HepG2 (cell line): ENCODE results near the gene OXGR1. TPM values are rescaled to one million over a fixed set of nuclear protein-coding genes. Genes with fewer than 3 reads are reported as not detected.

Source experiments
- ATF7-NPFF ChIP-seq: sonication (generic); formaldehyde crosslinking; IDR thresholded peaks from 2 replicates; pipeline ENCODE4 v1.8.1; 2023; ENCODE audit warnings: mild to moderate bottlenecking, low read depth, missing genetic modification reagents, moderate library complexity
- DMAP1 ChIP-seq: IDR thresholded peaks from 2 replicates; pipeline ENCODE4 v1.6.1; 2016
- EP300 ChIP-seq, 3 experiments: sonication (generic) in 1 of 3; formaldehyde crosslinking in 1 of 3; IDR thresholded peaks; 2 replicates each; pipeline versions ENCODE4 v1.5.1 to v1.6.1; 2011 to 2020; ENCODE audit warnings: low read depth in 2 of 3, low read length in 2 of 3, borderline replicate concordance in 1 of 3, improper control_type of control experiment in 1 of 3, mild to moderate bottlenecking in 1 of 3, missing genetic modification reagents in 1 of 3, moderate library complexity in 1 of 3
- EZH2 ChIP-seq: conservative IDR thresholded peaks from 2 replicates; pipeline ENCODE4 v1.6.1; 2012; ENCODE audit warnings: mild to moderate bottlenecking, low read depth, low read length, moderate library complexity
- FOXA3 ChIP-seq: IDR thresholded peaks from 2 replicates; pipeline ENCODE4 v1.6.1; 2016; ENCODE audit warnings: missing genetic modification reagents, missing compliant biosample characterization
- FOXM1 ChIP-seq: sonication (generic); formaldehyde crosslinking; IDR thresholded peaks from 2 replicates; pipeline ENCODE4 v1.5.0; 2020; ENCODE audit warnings: missing genetic modification reagents
- HDAC6 ChIP-seq: fragments of 200-600 bp; sonication (generic); IDR thresholded peaks from 2 replicates; pipeline ENCODE4 v1.7.0; 2017; ENCODE audit warnings: mild to moderate bottlenecking, antibody characterized with exemption, low read length, low read depth
- HNRNPUL1 ChIP-seq: fragments of 200-400 bp; formaldehyde crosslinking; IDR thresholded peaks from 2 replicates; pipeline ENCODE4 v1.6.1; 2017; ENCODE audit warnings: low read depth, mild to moderate bottlenecking, low read length, moderate library complexity
- KAT7 ChIP-seq: IDR thresholded peaks from 2 replicates; pipeline ENCODE4 v1.6.1; 2018; ENCODE audit warnings: borderline replicate concordance, missing compliant biosample characterization
- MIER3 ChIP-seq: IDR thresholded peaks from 2 replicates; pipeline ENCODE4 v1.6.1; 2016; ENCODE audit warnings: missing compliant biosample characterization, borderline replicate concordance
- NAIF1 ChIP-seq: sonication (generic); formaldehyde crosslinking; IDR thresholded peaks from 2 replicates; pipeline ENCODE4 v1.5.0; 2020; ENCODE audit warnings: mild to moderate bottlenecking, missing genetic modification reagents, borderline replicate concordance
- NR2F6 ChIP-seq, 2 experiments: IDR thresholded peaks; 2 replicates each; pipeline ENCODE4 v1.6.1; 2016; ENCODE audit warnings: antibody characterized with exemption in 1 of 2, mild to moderate bottlenecking in 1 of 2
- POLR2A ChIP-seq, 2 experiments: IDR thresholded peaks; 2 replicates each; pipeline ENCODE4 v1.6.1; 2011; ENCODE audit warnings: low read depth in 2 of 2, low read length in 2 of 2, mild to moderate bottlenecking in 1 of 2, moderate library complexity in 1 of 2; ENCODE audit not compliant: insufficient read depth in 1 of 2
- POLR2AphosphoS2 ChIP-seq: IDR thresholded peaks from 2 replicates; pipeline ENCODE4 v1.6.1; 2011; ENCODE audit warnings: low read depth, low read length, improper control_type of control experiment
- SMAD1 ChIP-seq: sonication (generic); formaldehyde crosslinking; IDR thresholded peaks from 2 replicates; pipeline ENCODE4 v1.4.0; 2020; ENCODE audit warnings: missing genetic modification reagents, low read depth, mild to moderate bottlenecking, borderline replicate concordance
- SNRNP70 ChIP-seq: fragments of 200-400 bp; formaldehyde crosslinking; IDR thresholded peaks from 2 replicates; pipeline ENCODE4 v1.6.1; 2017; ENCODE audit warnings: mild to moderate bottlenecking, low read depth, low read length, moderate library complexity
- TCF7L2 ChIP-seq: IDR thresholded peaks from 2 replicates; pipeline ENCODE4 v1.6.1; 2011; ENCODE audit warnings: mild to moderate bottlenecking, low read depth, low read length, moderate library complexity
- TP53 ChIP-seq: sonication (generic); formaldehyde crosslinking; conservative IDR thresholded peaks from 2 replicates; pipeline ENCODE4 v1.4.0; 2020; ENCODE audit warnings: missing genetic modification reagents
- ZNF124 ChIP-seq: sonication (generic); formaldehyde crosslinking; IDR thresholded peaks from 2 replicates; pipeline ENCODE4 v1.4.0; 2020; ENCODE audit warnings: missing genetic modification reagents
- ZNF143 ChIP-seq: sonication (generic); formaldehyde crosslinking; IDR thresholded peaks from 2 replicates; pipeline ENCODE4 v1.4.0; 2020; ENCODE audit warnings: missing genetic modification reagents
- ZNF292 ChIP-seq: sonication (generic); formaldehyde crosslinking; IDR thresholded peaks from 2 replicates; pipeline ENCODE4 v1.8.1; 2022; ENCODE audit warnings: mild to moderate bottlenecking, low read depth, missing genetic modification reagents, borderline replicate concordance
- ZNF343 ChIP-seq: sonication (generic); formaldehyde crosslinking; IDR thresholded peaks from 2 replicates; pipeline ENCODE4 v1.4.0; 2020; ENCODE audit warnings: mild to moderate bottlenecking, missing genetic modification reagents
- ZNF501 ChIP-seq: sonication (generic); formaldehyde crosslinking; IDR thresholded peaks from 2 replicates; pipeline ENCODE4 v1.5.1; 2020; ENCODE audit warnings: mild to moderate bottlenecking, moderate library complexity, missing genetic modification reagents
- ZNF530 ChIP-seq: sonication (generic); formaldehyde crosslinking; IDR thresholded peaks from 2 replicates; pipeline ENCODE4 v1.5.0; 2020; ENCODE audit warnings: low read depth, mild to moderate bottlenecking, missing genetic modification reagents
- ZNF670 ChIP-seq: sonication (generic); formaldehyde crosslinking; IDR thresholded peaks from 2 replicates; pipeline ENCODE4 v1.8.0; 2022; ENCODE audit warnings: mild to moderate bottlenecking, missing genetic modification reagents, borderline replicate concordance
- ZNF775 ChIP-seq: sonication (generic); formaldehyde crosslinking; IDR thresholded peaks from 2 replicates; pipeline ENCODE4 v1.4.0; 2020; ENCODE audit warnings: missing genetic modification reagents, mild to moderate bottlenecking, moderate library complexity, borderline replicate concordance
- polyA plus RNA-seq, 8 experiments: library from polyadenylated mRNA; depleted of rRNA in 3 of 8; stranded (reverse) in 7 of 8; unstranded in 1 of 8; fragments of >200 nt; fragmentation: Illumina TruSeq in 4 of 8; extraction: Trizol in 4 of 8; gene quantifications; 2 replicates each; pipeline versions ENCODE4 v1.2.1 to v1.2.3, GENCODE V29; 2011 to 2016; ENCODE audit warnings: low read depth in 4 of 8, missing spikeins in 1 of 8, mixed read lengths in 1 of 8; ENCODE audit not compliant: insufficient read depth in 1 of 8
- total RNA-seq, 5 experiments: library from RNA; depleted of rRNA; stranded (reverse); fragments of >200 nt; fragmentation: Illumina TruSeq; extraction: Trizol; gene quantifications; 2 replicates each; pipeline ENCODE4 v1.2.3, GENCODE V29; 2016; ENCODE audit warnings: low read depth in 1 of 5
- TF ChIP-seq, protein P1 (sequence below): sonication (generic); formaldehyde crosslinking; IDR thresholded peaks from 2 replicates; pipeline ENCODE4 v1.5.1; 2020; ENCODE audit warnings: mild to moderate bottlenecking, missing genetic modification reagents, moderate library complexity
- TF ChIP-seq, protein P2 (sequence below): sonication (generic); formaldehyde crosslinking; IDR thresholded peaks from 2 replicates; pipeline ENCODE4 v1.4.0; 2020; ENCODE audit warnings: missing genetic modification reagents

Gene OXGR1
- total and polyA plus RNA-seq, 2 of the 13 experiments (the other 11 are each of a cell fraction or from before 2014, with no cell fraction given): not detected

DNA sequence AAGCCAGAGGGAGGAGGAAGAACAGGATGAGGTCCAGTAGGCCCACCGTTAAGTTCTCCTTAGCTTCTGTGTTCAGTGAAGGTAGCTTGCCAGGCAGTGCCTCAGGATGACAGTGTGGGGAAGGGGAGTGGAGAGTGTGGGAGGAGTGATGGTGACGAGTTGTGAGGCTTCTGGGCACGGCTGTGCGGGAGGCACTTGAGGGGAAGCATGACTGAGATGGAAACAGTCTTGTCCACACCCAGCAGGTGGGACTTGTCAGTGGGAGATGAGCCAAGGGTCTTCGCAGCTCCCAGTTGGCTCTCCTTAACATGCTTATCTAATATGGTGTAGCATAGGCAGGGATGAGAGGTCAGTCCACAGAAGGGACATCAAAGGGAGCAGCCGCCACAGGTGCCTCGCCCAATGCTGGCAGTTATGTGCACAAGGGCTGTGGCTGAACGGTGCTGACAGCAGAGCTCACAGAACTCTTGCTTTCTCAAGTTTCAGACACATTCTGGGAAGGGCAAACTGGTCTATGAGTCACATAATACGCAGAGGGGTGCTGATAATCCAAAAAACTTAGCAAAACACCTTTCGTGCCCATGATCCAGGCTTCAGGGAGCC is 47.5 kb downstream of the OXGR1 start (continued):
- no peak for TF ChIP-seq KAT7
- TF ChIP-seq FOXM1: no peak
- TF ChIP-seq, protein P1, sequence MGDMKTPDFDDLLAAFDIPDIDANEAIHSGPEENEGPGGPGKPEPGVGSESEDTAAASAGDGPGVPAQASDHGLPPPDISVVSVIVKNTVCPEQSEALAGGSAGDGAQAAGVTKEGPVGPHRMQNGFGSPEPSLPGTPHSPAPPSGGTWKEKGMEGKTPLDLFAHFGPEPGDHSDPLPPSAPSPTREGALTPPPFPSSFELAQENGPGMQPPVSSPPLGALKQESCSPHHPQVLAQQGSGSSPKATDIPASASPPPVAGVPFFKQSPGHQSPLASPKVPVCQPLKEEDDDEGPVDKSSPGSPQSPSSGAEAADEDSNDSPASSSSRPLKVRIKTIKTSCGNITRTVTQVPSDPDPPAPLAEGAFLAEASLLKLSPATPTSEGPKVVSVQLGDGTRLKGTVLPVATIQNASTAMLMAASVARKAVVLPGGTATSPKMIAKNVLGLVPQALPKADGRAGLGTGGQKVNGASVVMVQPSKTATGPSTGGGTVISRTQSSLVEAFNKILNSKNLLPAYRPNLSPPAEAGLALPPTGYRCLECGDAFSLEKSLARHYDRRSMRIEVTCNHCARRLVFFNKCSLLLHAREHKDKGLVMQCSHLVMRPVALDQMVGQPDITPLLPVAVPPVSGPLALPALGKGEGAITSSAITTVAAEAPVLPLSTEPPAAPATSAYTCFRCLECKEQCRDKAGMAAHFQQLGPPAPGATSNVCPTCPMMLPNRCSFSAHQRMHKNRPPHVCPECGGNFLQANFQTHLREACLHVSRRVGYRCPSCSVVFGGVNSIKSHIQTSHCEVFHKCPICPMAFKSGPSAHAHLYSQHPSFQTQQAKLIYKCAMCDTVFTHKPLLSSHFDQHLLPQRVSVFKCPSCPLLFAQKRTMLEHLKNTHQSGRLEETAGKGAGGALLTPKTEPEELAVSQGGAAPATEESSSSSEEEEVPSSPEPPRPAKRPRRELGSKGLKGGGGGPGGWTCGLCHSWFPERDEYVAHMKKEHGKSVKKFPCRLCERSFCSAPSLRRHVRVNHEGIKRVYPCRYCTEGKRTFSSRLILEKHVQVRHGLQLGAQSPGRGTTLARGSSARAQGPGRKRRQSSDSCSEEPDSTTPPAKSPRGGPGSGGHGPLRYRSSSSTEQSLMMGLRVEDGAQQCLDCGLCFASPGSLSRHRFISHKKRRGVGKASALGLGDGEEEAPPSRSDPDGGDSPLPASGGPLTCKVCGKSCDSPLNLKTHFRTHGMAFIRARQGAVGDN: peak; percentile 29; the same call in 1 of the 2 replicates
- TF ChIP-seq SMAD1: no peak
- no peak for TF ChIP-seq NAIF1 (CRISPR knock-in tag)
- no peak for TF ChIP-seq EZH2
- TF ChIP-seq ATF7-NPFF (CRISPR knock-in tag): no peak
- TF ChIP-seq ZNF343 (CRISPR knock-in tag): no peak
- no peak for TF ChIP-seq ZNF530
- no peak for TF ChIP-seq SNRNP70
- TF ChIP-seq POLR2A (IDR thresholded peaks at IDR 0.05; ENCODE audit: insufficient read depth in 1 of 2, low read depth in 2 of 2, low read length in 2 of 2): no peak
- no peak for TF ChIP-seq MIER3 (CRISPR knock-in tag)
- no peak for TF ChIP-seq ZNF124
- no peak for TF ChIP-seq ZNF670 (CRISPR knock-in tag)
- no peak for TF ChIP-seq TP53 (CRISPR knock-in tag)
- no peak for TF ChIP-seq ZNF501 (CRISPR knock-in tag)
- TF ChIP-seq NR2F6 (IDR thresholded peaks at IDR 0.05): no peak
- 0 out of 2 replicates have a peak, but pooled peaks have one; percentile 28 for TF ChIP-seq NR2F6 (CRISPR knock-in tag; IDR thresholded peaks at IDR 0.05)
- TF ChIP-seq EP300 (IDR thresholded peaks at IDR 0.05; ENCODE audit: low read depth in 2 of 2, low read length in 2 of 2): no peak
- no peak for TF ChIP-seq EP300 (CRISPR knock-in tag; IDR thresholded peaks at IDR 0.05; ENCODE audit: borderline replicate concordance)
- no peak for TF ChIP-seq ZNF143 (CRISPR knock-in tag)
- TF ChIP-seq HNRNPUL1: no peak
- peak; percentile 66; the same call in 1 of the 2 replicates for TF ChIP-seq TCF7L2
- TF ChIP-seq, protein P2, sequence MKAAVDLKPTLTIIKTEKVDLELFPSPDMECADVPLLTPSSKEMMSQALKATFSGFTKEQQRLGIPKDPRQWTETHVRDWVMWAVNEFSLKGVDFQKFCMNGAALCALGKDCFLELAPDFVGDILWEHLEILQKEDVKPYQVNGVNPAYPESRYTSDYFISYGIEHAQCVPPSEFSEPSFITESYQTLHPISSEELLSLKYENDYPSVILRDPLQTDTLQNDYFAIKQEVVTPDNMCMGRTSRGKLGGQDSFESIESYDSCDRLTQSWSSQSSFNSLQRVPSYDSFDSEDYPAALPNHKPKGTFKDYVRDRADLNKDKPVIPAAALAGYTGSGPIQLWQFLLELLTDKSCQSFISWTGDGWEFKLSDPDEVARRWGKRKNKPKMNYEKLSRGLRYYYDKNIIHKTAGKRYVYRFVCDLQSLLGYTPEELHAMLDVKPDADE (CRISPR knock-in tag): no peak
- TF ChIP-seq POLR2AphosphoS2: no peak
- no peak for TF ChIP-seq ZNF775 (CRISPR knock-in tag)
- peak; percentile 67; the same call in 1 of the 2 replicates for TF ChIP-seq ZNF292 (CRISPR knock-in tag)
- TF ChIP-seq FOXA3: no peak
- no peak for TF ChIP-seq HDAC6
- no peak for TF ChIP-seq DMAP1 (CRISPR knock-in tag)
